ENCODE measurements around the gene LLGL1.
A peak's percentile ranks its signal among the peaks of the same experiment; 100 is the strongest.

LLGL1 gene

DNA sequence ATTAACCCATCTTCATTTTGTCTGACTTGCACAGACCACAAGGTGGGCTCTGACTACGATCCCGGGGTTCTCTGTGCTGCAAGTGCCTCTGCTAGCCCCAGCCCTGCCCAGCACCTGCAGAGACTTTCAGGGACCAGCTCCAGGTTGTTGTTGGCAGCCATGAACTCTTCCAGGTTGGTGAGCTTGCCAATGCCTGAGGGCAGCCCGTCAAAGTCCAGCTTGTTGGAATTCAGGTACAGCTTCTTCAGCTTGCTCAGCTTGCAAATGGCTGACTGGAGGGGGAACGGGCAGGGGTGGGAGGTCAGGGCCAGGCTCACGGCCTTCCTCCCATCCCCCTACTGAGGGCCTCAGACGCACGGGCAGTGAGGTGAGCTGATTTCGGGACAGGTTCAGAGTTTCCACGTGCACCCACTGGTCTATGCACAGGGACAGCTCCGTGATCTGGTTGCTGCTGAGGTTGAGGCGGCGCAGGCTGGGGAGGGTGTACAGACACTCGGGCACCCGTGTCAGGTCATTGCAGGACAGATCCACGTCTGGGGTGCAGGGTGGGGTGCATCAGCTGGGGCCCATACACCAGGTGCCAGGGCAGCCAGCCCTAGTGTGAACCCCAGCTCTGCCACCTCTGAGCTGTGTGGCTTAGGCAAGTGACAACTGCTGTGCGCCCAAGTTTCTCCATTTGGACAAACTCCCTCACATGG, 27.9 kb downstream of the LLGL1 start:
- DNase-seq (ENCODE audit: low read depth) = no peak

DNA sequence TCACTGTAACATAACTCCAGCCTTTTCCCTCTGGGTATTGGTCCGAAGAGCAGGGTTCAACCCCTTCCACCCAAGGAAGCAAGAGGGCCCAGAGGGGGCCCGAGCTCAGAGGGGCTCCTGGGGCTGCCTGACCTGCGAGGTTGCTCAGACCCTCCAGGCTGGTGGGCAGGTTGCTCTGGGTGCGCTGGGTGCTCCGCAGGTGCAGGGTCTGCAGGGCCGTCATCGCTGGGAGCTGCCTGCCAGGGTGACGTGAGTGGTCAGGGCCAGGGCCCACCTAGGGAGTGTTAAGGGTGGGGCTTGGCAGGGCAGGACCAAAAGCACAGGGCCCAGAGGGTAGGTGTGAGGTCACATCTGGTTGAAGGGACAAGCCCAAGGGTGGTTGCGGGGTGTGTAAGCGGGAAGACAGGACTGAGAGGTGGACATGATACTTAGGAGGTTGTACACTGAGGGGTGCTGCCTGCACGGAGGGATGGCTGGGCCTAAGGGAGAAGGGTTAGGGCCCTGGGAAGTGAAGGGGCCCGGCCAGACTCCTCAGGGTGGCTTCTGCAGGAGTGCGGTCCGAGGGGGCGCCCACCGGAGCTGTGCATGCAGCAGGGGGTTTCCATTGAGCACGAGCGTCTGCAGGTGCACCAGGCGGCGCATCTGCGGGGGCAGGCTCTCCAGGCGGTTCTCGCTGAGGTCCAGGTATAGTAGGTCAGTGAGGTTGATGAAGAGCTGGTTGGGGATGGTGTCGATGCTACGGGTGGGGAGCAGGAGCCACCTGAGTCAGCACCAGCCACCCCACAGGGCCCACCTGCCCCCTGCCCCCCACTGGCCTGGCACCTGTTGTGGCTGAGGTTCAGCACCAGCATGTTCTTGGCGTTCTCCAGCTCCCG, 28.7 kb downstream of the LLGL1 start:
- DNase-seq (ENCODE audit: low read depth) = no peak

DNA sequence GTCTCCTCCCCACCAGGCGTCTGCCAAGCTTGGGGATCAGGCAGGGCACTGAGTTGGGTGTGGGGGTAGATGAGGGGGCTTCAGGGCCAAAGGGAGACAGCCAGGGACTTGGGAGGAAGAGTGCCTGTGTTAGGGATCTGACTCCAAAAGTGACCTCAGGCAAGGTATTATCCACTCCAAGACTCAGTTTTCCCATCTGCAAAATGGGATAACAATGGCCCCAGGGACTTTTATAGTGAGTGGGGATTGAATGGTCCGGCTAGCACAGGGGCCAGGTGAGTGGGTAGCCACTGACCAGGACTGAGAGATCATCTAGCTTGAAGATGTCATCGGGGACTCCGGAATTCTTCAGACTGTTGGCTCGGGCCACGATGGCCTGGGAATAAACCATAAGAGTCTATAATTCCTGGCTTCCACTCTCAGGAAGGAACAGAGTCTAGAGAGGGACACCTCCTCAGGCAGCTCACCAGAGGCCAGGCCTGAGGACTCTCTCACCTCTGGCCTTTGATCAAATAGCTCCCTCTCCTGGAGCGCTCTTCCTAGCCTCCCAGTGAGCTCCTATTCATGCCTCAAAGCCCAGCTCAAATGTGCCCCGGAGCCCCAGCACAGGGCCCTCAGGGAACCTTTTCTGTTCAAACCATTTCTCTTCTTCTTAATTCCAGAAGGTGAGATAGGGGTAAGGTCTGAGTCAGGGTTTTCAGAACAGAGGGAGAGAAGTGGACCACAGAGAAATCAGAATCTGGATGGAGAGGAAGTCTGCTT, 29.6 kb downstream of the LLGL1 start:
- DNase-seq (ENCODE audit: low read depth) = no peak

DNA sequence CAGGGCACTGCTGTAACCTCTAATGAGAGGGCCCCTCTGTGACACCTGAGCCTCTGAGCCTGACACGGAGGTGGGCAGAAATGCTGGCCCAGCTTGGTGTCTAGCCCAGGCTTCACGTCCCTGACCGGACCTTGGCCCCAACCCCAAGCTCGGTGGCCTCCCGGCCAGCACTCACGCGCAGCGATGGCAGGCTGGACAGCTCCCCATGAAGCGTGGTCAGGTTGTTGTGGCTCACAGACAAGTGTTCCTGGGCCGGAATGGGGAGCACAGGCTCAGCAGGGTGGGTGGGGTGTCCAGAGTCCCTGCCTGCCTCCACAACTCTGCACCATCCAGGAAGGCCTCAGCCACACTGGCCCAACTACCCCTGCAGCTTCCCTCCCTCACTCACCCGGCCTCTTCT, 30.9 kb downstream of the LLGL1 start:
- no peak for DNase-seq (ENCODE audit: low read depth)

DNA sequence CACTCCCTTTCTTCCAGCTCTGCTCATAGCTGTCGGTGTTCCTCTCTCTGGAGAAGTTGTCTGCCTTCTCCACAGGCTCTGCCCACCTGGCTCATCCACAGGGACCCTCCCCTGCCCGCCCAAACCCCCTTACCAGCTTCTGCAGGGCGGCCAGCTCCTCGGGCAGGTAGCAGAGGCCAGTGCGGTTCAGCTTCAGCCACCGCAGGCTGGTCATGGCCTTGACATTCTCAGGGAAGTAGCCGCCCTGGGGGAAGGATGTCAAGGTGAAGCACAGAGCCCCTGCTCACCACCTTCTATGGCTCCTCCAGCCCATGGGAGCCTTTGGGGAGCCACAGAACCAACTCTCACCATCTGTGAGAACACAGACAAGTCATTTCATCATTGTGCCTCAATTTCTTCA, 31.3 kb downstream of the LLGL1 start:
- DNase-seq (ENCODE audit: low read depth) = no peak

DNA sequence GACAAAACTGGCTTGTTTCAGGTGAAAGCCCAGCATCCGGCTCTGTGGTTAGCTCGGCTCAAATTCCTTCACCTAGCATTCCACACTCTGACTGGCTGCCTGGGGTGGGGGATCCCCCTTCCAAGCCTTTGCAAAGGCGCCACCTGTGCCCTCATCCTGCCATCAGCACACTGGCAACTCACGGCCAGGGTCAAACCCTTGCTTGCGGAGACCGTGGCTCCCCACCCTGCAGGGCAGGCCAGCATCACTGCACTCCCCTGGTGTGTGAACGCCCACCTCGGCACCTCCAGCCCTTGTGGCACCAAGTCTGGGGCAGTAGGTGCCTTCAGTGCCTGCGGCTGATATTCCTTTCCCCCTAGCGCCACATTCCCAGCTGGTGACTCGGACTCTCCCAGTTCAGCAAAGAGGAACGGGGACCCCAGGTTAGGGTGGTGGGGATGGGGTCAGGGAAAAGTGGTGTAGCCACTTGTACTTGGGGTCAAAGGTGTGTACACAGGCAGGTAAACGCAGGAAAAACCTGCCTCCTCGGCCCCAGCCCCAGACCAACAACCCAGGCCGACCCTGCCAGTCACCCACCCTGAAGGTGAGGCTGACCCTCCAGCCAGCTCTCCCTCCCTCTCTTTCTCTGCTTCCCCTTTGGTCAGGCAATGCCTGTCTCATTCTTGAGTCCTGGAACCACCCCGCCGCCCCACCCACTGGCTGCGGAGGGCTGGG, 32.0 kb downstream of the LLGL1 start:
- DNase-seq (ENCODE audit: low read depth) = no peak

DNA sequence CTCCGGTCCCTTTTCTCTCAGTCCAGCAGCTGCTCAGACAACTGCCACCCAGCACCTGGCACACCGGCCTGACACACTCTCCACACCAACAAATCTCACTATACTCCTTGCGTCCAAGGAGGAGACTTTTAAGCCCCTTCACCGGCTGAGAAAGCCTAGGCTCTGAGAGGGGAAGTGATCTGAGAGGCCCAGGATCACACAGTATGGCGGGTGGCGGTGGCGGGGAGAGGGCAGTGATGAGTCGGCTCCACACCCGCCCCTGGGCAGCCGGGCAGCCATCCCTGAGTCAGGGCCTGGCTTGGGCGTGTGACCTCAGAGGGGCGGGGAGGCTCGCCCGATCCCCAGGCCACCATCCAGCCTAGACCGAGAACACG, 32.5 kb downstream of the LLGL1 start:
- DNase-seq (ENCODE audit: low read depth) = peak; percentile 45

DNA sequence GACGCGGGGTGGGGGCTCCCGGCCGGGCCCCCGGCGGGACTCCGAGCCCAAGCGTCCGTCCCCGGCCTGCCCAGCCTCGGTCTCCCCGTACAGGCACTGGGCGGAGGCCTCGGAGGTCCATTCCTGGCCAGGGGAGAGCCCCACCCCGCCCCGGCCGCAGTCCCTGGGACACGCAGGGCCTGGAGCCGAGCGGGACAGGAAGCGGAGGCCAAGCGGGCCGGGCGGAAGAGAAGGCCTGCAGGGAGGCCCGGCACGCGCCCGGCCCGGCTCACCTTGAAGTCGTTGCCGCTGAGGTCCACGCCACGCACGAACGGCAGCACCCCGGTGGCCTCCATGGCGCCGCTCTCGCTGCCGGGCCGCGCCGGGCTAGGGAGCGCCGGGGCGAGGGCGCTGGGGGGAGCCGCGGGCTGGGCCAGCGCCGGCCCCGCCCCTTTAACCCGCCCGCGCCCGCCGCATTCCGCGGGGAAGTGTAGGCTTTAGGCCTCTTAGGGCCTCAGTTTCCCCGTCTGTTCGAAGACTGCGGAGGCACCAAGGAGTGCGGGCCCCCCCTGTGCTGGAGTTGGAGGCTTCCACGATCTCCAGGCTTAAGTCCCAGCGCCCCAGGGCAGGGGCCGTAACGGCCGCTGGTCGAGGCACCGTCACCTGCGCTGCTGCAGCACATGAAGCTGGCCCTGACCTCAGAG, 33.1 kb downstream of the LLGL1 start, which contains the start of gene FLII:
TSS of gene FLII (minus strand) at position 383 of the 683 bp plus-strand sequence. CDS start at position 335, 48 bp downstream.
- peak; percentile 49 for DNase-seq (ENCODE audit: low read depth)

DNA sequence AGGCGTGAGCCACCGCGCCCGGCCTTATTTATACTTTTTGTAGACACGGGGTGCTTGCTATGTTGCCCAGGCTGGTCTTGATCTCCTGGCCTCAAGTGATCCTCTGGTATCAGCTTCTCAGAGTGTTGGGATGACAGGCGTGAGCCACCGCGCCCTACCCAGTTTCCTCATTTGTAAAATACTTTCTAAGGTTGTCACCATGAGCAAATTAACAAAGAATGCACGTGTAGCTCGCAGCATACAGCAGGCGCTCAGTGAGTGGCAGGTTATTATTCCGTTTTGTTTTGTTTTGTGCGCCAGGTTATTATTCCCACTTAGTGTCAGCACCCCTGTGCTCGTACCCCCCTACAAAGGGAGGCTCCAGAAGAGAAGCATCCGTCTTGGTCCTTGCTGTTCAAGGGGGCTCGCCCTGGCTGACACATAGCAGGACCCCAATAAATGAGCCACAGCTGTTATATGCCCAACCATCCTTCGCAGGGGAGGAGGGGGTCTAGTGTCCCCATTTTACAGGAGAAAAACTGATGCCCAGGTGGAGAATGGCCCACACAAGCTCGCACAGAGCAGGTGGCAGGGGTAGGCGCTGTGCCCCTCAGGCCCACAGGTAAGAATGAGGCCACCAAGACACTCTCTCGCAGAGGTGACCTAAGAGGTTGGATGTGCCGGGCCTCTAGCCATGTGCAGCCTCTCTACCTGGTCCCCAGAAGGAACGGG, 34.3 kb downstream of the LLGL1 start:
- no peak for DNase-seq (ENCODE audit: low read depth)

DNA sequence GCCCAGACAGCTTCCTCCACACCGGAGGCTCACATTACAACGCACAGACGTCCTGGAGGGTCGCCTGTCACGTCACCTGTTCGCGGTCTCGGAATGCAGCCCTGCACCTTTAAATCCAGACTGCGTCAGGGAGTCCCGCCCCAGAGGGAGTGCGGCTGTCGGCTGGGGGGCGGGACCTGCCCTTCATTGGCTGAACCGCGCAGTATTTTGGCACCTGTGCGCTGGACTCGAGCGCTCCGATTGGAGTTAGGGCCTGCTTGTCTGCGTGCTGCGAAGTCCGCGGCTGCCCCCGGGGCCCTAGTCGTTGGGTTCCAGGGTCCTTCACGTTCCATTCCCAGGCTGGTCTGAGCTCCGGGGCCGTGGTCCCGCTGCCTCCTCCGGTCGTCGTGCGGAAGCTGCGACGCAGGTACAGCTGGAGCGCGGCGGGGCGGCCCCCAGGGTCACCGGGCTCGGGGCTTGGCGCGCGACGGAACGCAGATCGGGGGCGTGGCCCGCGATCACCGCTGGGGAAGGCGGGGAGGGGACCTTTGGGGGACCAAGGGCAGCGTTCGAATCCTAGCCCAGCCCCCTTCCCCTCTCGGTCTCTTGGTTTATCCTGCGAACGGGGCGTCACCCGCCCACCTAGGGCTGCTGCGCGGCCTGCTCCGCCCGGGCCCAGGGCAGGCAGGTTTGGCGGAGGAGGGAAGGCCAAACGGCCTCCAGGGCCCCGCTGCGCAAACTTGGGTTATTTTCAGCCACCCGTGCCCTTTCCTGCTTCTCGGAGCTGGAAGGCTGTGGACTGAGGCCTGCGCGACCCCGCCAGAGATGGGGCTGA, 35.1 kb downstream of the LLGL1 start, which contains the start of gene MIEF2:
TSS of gene MIEF2 (plus strand) at position 331 of the 814 bp plus-strand sequence. CDS start 2,059 bp downstream, outside the sequence.
- peak; percentile 90 for DNase-seq (ENCODE audit: low read depth)

DNA sequence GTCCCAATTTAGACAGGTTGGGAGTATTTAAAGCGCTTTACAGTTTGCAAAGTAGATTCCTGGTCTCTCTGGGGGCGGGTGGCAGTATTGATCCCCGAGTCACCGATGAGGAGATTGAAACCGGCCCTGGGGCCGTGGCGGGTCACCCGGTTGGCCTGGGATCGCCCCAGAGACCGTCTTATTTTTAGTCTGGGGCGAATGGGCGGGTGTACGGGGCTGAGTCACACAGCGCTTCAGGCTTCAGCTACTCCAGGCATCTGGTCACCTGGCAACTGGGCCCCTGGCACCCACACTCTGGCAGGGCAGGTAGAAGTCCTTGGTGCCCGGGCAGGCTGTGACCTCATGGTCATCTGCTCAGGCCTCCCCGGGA, 35.7 kb downstream of the LLGL1 start:
- no peak for DNase-seq (ENCODE audit: low read depth)

DNA sequence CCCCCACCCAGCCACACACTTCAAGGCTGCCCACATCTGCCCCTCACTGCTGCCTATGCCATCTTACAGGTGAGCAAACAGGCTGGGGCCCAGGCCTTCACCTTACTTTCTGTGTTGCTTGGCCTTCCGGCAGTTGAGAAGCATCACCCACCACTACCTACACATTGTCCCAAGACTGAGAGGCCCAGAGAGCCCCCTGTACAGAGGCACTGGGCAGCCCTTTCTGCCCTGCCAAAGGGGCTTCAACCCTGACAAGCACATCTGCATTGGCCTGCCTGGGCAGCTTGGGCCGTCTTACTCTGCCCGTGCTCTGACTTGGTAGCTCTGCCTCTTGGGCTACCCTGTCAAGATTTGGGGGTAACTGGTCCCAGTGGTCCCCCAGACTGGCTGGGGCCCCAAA, 36.2 kb downstream of the LLGL1 start:
- DNase-seq (ENCODE audit: low read depth) = no peak

DNA sequence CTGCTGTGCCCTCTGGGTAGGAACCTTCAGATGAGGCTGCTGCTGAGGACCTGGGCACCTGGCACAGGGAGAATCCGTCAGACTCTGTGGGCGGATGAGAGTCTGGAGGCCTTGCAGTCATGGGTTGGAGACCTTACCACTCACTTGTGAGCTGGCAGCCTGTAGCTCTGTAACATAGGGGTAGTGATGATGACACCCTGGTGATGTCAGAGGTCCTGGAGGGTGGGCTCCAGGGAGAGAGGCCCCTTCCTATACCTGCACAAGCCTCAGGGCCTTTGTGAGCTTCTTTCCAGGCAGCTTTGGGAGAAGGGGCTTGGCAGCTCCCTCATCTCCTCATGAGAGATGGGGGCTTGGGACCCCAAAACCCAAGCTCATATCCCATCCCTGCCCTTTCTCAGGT, 36.7 kb downstream of the LLGL1 start:
- no peak for DNase-seq (ENCODE audit: low read depth)

DNA sequence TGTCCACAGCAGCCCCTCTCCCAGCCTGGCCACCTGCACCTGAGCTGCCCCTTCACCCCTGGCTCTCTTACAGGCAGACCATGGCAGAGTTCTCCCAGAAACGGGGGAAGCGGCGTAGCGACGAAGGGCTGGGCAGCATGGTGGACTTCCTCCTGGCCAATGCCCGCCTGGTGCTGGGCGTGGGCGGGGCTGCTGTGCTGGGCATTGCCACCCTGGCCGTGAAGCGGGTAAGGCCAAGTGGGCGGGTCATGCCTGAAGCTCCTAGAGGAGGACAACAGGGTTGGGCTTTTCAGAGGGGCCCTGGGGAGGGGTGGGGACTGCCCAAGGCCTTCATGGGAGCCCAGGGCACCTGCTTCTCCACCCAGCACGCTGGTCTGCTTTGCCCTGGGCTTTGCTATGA, 37.2 kb downstream of the LLGL1 start:
- no peak for DNase-seq (ENCODE audit: low read depth)

DNA sequence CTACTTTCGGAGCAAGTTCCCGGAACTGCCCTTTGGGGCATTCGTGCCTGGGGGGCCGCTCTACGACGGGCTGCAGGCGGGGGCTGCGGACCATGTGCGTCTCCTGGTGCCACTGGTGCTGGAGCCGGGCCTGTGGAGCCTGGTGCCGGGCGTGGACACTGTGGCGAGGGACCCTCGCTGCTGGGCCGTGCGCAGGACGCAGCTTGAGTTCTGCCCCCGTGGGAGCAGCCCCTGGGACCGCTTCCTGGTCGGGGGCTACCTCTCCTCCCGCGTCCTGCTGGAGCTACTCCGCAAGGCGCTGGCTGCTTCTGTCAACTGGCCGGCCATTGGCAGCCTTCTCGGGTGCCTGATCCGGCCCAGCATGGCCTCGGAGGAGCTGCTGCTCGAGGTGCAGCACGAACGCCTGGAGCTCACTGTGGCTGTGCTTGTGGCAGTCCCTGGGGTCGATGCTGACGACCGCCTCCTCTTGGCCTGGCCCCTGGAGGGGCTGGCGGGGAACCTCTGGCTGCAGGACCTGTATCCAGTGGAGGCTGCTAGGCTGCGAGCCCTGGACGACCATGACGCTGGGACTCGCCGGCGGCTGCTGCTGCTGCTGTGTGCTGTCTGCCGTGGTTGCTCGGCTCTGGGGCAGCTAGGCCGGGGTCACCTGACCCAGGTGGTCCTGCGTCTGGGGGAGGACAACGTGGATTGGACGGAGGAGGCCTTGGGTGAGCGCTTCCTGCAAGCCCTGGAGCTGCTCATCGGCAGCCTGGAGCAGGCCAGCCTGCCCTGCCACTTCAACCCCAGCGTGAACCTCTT, 38.6 kb downstream of the LLGL1 start:
- DNase-seq (ENCODE audit: low read depth) = no peak

DNA sequence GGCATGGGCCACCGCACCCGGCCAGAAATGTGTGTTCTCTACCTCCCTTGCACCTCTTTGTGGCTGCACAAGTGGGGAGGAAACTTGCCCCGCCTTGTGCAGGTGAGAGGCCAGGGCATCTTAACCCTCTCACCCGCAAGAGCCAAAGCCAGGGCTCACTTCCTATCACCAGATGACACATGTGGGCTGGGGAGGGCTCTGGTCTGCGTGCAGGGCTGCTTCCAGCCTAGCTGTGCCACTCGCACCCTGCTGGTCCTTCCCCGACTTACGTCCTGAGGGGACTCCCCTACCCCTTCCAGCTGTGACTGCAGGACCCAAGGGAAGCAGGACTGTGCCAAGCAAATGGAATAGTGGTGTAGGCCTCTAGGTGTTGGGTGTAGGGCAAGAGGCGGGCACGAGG, 41.9 kb downstream of the LLGL1 start:
- no peak for DNase-seq (ENCODE audit: low read depth)

DNA sequence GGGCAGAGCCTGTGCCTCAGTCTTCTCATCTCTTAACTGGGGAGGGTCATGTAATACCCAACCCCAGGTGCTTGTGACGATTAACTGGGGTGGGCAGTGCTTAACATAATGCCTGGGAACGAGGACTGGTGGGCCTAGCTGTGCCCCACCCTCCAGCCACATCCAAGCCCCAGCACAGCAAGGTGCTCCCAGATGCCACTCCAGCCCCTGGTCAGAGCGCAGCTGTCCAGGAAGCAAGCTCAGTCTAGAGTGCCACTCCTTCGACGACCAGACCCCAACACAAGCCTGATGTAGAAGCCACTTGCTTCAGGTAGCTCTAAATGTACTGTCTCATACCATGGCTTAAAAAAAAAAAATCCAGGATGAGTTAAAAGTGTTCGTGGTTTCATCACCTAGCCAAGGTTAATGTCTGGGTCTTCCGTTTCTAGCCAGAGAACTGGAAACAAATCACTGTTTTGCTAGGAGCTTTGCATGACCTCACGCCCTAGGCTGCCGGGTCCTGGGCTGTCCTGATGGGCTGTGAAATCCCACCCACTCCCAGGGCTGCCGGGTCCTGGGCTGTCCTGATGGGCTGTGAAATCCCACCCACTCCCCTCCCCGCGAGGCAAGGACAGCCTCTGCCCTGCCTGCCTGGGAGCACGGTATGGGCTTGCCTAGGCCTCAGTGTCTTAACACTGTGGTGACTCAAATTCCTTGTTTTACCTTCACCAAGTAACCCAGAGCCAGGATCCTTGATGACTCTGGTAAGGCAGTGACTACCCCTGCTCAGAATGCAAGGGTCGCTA, 42.7 kb downstream of the LLGL1 start:
- no peak for DNase-seq (ENCODE audit: low read depth)

All from activated T-cell treated with anti-CD3 and anti-CD28 coated beads for 1 hour (primary cell).